SIG-M5 (cell line): ENCODE data around the gene SHROOM3.

Experiments
- DNase-seq: peaks from one replicate; lab custom pipeline; 2025; lab: John Stamatoyannopoulos, UW

Gene SHROOM3

DNA sequence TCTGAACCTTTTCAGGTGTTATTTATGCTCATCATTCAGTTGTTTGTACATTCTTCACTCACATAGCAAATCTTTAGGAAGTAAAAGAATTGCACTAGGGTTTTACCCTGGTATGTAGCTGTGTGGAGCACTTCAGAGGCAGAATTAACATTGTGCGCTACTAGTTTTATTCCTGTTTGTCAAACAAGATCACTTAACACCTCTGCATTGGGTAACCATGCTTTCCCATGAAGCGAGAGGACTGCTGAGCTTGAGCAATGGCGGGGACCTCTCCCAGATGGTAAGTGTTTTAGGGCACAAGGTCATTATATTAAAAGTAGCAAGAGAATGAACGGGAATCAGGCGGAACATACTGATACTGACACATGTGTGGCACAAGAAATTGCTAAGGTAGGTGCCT lies 59.2 kb downstream of the SHROOM3 start:
- DNase-seq: no peak

DNA sequence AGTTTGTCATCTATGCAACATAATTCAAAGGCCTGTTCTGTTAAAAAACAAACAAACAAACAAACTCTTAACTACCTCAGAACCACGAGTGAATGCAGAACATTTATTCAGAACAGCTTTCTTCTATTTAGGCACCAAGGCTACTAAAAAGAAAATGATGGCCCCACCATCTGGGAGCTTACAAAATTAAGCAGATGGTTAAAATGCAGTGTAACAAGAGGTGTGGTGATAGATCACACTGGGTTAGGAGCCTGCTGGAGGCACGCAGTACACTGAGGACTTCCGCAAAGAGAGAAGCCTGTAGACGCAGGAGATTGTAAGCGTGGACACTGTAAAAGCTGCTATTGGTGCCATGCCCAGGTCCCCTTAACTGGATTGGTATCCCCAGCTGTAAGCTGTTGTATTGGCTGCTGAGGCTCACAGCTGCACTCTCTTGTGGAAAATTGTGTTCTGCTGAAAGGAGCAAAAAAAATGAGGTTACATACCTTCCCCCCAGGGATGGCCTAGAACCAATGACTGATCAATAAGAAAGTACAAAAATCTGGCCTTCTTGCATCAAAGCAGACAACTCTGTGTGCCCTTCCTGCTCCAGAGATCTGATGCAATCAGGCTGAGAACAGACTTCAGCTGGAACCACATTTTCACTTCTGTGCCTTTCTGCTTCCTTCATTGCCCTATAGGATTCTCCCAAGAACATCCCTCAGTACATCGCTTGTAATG lies 60.0 kb downstream of the SHROOM3 start:
- no peak for DNase-seq

DNA sequence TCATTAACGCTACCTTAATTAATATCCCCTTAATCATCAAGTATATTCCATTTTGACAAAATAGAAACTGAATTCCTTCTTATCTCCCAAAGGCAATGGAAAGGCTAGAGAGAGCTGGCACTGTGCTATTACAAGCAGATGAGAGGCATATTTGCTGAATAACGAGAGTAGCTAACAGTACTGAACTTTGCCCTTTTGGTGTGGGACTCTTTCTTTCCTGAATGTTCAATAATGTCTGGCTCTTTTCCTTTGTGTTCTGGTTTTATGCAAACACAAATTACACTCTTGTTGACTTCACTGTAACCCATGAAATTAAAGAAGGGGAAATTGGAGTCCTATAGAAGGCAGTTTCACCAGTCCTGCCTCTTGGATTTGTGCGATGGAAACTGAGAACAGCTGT lies 63.5 kb downstream of the SHROOM3 start:
- no peak for DNase-seq

DNA sequence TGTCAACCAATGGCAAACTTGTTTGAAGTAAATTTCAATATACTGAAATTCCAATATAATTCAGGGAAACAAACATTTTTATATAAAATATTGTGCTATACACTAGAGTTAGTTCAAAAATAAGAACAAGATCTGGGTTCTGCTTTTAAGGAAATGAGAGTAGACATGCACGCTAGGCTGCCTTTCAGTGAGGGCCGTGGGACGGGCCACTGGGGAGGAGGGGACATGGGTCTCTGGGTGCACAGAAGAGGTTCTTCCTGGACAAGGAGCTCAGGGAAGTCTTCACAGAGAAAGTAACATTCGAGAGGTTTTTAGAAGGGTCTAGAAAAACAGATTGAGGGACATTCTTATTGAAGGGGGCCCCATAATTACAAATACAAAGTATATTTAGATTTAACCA lies 64.4 kb downstream of the SHROOM3 start:
- no peak for DNase-seq

DNA sequence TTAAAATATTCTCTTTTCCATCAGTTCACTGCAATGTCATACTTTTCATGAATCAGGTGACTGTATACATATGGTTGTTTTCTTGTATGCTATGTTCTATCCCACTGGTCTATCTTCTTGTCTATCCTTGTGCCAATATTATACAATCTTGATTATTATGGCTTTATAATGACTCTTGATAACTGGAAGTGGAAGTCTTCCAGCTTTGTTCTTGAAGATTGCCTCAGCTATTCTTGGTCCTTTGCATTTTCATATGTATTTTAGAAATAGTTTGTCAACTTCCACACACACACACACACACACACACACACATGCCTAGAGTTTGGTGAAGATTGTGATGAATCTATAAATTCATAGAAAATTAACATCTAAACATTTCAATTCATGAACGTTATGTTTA lies 67.9 kb downstream of the SHROOM3 start:
- no peak for DNase-seq

DNA sequence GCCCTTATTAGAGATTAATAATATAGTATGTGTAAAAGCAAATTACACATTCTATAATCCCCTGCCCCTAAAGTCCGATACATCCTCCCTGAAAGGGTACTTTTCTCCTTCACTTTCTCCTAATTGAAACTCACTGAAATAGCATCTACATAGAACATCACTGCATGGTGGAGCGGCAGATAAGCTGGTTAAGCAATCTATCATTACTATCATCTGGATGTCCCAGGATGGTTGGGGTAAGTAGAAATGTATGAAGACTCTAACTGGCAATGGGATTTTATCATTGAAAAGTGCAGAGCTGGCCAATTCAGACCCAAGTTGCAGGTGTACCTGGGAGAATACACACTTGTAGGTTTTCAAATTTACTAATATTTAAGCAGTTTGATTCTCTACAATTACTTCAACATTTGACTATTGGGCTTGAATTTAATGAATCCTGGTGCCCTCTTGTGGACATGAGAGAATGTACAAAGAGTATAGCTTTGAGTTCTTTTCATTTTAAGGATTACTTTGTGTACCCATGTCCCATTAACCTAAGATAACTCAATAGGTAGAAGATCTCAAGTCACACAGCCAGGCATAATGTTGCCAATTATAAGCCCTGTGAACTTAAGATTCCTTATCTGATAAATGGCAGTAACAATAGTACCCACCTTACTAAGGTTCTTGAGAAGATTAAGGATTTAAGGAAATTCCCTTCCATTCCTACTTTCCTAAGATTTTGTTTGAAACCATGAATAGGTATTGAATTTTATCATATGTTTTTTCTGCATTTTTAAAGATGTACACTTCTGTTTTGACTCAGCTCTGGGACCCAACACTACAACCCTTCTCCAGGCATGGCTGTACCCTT lies 69.8 kb downstream of the SHROOM3 start:
- DNase-seq: no peak

DNA sequence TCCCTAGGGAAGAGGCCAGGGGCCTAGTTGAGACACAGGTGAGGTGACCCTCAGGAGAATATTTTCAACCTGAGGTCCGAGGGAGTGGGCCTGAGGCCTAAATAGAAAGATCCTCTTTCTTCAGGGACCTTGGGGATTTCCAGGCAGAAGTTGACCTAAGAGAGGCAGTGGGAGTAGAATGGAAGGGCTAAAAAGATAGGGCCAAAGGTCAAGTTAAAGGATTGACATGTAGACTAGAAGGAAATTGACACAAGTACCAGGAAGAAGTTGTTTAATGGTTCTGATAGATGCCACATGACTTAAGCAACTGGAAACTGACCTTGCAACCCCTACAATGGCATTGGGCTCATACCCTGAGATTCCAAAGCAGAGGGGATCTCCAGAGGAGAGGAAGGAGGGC lies 76.9 kb downstream of the SHROOM3 start:
- no peak for DNase-seq

DNA sequence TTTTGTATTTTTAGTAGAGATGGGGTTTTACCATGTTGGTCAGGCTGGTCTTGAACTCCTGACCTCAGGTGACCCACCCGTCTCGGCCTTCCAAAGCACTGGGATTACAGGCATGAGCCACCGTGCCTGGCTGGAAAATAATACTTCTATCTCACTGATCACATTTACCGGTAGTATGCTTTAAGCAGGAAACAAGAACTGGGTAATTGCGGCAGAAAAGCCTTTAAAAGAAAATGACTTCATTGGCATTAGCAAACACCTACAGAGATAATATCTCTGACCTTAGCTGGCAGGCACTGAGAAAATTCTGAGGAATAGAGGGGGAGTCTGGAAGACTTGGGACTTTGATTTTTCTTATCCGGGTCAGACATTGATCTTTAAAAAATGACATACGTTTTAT lies 78.5 kb downstream of the SHROOM3 start:
- no peak for DNase-seq

DNA sequence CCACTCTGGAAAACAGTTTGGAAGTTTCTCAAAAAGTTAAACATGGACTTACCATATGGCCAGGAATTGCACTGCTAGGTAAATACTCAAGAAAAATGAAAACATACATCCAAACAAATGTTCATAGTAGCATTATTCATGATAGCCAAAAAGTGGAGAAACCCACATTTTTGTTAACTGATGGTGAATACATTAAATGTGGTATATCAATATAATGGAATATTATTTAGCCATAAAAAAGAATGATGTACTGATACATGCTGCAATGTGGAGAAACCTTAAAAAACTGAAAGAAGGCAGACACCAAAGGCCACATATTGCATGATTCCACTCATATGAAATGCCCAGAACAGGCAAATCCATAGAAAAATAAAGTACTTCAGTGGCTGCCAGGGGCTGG lies 79.1 kb downstream of the SHROOM3 start:
- DNase-seq: no peak

DNA sequence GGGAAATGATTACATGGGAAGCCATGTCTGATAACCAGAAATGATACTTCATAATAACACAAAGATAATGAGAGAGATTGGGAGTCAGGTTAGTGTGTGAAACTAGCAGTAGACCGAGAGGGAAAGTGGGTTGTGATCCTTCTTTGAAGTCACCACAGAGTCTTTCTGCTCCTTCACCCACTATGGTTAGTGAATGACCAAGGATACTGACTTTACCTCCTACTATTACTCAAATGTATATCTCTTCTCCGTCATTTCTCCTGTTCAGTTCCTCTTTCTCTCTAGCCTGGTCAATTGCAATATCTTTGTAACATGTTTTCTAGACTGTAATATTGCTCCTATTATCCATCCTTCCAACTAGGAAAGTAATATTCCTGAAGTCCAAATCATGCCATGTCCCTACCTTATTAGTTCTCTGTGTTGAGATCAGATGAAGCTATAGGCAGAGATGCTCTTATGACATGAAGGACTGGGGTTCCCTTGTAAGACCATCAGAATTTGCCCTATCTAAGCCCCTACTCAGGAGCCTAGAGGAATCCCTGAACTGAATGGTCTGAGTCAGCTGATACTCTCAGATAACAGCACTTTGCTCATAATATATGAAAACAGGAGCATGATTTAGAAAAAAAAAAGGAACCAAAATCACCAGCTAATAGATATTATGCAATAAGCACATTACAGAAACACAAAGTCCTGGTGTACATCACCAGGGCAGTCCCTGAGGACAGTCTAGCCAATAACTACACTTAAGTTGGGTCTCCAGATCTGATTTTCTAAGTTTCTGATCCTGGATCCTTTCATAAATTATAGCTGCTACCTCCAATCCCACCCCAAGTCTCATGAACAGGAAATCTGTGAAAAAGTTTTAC lies 81.2 kb downstream of the SHROOM3 start:
- DNase-seq: no peak

DNA sequence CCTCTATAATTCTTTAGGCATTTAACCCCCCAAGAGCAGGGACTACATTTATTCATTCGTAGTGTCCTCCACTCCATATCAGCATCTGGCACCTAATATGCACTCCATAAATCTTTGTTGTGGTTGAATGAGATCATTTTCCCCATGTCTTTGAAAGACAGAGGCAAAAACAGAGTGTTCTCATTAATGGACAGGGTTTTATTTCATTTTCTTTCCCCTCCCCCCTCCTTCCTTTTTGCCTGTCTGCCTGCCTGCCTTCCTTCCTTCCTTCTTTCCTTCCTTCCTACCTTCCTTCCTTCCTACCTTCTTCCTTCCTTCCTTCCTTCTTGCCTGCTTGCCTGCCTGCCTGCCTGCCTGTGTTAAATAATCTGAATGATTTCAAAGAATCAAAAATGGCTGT lies 83.2 kb downstream of the SHROOM3 start:
- DNase-seq: no peak

DNA sequence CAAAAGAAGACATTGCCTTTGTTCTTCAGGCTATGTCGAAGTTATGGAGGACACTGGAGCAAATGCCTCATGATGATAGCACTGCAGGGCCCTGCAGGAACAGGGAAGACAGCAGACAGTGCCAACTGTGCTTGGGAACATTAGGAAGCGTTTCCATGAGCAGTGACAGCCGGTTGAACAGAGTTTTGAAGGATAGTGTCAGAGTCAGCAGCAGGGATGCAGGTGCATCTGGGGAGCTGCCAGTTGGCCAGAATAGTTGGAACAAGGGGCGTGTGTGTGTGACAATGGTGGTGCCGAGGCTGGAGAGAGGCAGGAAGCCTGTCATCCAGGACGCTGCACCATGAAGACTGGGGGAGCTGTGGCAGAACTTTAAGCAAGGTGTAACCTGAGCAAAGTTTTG lies 88.6 kb downstream of the SHROOM3 start:
- DNase-seq: no peak

DNA sequence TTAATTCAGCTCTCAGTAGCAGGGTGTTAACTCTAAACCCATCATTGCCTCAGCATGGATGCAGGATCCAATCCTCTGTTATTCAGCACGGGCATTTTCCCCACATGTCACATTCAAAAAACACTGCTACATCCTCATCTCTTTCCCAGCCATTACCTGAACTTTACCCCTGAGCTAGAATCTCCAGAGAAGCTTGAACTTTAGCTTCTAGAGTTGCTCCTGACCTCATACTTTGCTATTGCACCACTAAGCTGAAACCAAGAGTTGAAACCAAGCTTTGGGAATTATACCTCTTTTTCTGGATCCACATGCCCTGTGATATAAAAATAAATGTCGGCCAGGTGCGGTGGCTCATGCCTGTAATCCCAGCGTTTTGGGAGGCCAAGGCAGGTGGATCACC lies 90.7 kb downstream of the SHROOM3 start:
- DNase-seq: no peak

DNA sequence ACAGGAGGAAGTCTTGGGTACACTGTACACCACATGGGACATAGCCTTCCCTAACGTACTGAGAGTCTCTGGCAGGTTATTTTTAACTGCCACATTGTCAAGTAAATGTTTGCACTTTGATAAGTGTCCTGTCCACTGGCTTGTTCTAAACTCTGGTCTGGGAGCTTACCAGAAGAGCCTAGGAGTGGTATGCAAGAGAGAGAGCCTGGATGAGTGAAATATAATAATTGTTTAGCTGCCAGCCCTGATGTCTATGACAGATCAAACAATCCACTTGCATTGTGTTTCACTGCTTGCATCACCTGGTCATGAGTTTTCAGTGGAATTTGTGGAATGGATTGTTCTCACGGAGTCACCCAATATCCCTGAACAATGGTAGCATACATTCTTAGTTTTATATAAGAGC lies 91.6 kb downstream of the SHROOM3 start:
- no peak for DNase-seq

DNA sequence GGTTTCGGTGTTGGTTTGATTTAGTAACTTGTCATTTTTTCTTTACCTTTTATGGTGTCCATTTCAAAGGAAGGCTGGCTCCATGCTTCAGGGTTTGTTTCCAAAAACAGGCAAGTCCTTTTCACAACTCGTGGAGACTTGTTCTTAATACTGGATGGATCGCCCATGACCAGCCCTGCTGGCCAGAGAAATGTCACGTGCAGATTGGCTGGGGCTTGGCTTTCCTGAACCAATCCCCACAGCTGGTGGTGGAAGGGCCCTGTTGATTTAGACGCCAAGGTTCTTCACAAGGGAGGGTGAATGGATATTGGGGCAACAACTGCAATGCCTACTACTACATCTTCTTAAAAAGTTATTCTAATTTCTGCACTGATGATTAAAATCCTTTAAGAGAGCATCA lies 92.6 kb downstream of the SHROOM3 start:
- DNase-seq: no peak

DNA sequence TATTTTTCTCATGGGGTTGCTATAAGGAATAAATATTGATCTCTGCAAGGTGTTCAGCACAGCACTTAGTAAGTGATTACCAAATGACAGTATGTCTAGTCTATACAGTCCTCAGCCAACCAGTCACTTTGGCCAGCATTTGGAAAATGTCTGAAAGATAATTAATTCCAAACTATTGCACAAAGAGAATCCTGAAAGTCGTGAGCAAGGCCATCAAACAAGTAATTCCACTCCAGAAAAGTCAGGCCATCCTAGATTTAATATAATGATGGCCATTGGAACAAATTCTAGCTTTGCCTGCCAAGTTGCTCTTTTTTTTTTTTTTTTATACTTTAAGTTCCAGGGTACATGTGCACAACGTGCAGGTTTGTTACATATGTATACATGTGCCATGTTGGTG lies 96.6 kb downstream of the SHROOM3 start:
- DNase-seq: no peak

DNA sequence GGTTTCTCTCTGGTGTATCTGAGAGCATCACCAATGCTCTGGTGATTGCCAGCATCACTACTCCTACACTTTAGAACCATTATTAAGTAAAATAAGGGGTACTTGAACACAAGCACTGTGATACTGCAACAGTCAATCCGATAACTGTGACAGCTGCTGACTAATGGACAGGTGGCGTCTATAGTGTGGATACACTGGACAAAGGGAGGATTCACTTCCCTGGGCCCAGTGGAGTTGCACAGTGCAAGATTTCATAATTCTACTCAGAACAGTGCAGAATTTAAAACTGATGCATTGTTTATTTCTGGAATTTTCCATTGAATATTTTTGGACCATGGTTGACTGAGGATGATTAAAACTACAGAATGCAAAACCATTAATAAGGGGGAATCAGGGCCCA lies 97.8 kb downstream of the SHROOM3 start:
- DNase-seq: no peak

DNA sequence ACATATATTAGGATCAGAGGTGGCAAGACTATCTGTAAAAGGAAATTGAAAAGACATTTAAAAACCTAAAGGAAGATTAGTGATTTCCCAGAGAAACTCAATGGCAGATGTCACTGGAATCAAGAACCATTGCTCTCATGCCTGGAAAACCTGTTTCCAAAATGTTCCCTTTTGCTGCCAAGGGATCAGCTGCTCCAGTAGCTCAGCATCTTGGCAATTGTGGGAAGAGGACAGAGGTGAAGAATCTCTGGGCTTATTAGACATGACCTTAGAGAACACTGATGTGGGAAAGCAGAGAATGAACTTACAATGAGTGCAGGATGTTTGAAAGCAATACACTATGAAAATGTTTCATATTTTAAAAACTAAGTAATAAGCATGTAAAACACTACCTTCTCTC lies 98.3 kb downstream of the SHROOM3 start:
- DNase-seq: no peak

DNA sequence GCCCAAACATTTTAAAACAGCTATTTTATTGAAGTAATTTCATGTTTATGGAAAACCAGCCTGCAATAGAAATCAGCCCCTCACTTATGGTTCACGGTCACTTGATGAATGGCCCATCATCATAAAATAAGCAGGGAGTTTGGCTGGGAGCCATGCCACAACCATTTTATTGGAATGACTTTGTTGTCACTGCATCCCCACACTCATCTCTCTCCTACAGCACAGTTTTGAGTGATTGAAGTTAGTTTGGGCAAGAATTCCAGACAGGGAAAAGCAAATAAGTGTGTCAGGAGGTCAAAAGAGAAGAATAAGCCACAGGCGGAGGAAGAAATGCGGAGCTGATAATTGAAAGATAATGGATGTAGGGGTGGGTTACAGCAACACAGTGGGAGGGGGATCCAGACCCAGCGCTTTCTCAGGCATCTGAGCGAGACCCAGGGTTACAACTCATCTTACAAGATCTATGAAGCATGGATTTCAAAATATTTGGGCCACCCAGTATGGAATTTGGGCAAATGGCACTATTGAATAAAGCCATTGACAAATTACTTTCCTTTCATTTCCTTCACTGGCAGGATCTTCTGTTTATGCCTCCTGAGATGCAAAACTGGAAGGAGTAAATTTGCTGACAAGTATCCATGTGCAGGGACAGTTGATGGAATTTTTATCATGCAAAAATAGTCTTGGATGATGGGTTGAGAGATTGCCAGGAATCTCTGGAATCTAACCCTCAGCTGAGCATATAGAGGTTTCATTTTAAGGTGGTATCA lies 100.8 kb downstream of the SHROOM3 start:
- DNase-seq: no peak

DNA sequence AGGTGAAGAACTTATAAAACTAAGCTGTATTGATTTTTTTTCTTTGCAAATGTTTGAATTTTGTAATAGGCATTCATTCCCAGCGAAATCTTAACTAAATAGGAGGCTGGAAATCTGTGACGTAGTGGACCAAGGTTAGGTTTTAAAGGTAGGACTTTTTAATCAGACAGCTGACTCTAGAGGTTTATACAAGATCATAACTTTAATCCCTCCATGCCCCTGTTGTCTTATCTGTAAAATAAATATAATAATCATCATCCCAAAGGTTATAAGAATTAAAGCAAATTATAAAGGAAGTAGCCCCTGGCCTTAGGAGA lies 101.3 kb downstream of the SHROOM3 start:
- DNase-seq: no peak

DNA sequence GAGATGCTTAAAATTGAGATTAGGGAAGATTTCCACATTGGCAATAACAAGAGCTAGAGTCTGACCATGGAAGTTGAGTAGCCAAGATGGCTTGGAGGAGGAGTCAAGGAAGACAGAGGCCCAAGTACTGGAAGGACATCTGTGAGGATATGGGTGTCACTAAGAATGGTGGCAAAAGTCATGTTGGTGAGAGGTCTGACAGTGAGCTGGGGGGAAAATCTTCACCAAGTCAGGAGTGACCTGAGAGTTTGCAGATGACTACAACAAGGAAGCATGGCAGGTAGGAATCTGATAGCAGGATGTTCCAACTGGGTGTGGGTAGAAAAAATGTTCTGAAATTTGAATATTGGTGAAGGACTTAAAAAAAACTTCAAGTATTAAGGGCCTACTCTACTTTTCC lies 103.3 kb downstream of the SHROOM3 start:
- DNase-seq: no peak

DNA sequence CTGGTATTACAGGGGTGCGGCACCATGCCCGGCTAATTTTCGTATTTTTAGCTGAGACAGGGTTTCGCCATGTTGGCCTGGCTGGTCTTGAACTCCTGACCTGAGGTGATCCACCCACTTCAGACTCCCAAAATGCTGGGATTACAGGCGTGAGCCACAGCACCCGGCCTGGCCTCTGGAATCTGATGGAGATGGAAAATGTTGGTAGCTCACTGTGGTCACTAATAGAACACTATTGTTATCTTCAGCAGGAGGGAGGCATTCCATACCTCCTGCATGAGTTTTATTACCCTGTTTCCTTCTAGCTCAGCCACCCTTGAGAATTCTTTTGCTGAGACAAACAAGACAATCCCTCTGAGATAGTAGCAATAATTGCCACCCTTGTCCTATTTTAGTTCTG lies 105.0 kb downstream of the SHROOM3 start:
- DNase-seq: no peak
